Measurements from ENCODE around the gene BCAS1.

BCAS1 gene, protein sequence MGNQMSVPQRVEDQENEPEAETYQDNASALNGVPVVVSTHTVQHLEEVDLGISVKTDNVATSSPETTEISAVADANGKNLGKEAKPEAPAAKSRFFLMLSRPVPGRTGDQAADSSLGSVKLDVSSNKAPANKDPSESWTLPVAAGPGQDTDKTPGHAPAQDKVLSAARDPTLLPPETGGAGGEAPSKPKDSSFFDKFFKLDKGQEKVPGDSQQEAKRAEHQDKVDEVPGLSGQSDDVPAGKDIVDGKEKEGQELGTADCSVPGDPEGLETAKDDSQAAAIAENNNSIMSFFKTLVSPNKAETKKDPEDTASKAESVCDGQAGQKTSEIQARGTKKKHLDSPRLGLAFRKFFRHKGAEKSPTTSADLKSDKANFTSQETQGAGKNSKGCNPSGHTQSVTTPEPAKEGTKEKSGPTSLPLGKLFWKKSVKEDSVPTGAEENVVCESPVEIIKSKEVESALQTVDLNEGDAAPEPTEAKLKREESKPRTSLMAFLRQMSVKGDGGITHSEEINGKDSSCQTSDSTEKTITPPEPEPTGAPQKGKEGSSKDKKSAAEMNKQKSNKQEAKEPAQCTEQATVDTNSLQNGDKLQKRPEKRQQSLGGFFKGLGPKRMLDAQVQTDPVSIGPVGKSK

DNA sequence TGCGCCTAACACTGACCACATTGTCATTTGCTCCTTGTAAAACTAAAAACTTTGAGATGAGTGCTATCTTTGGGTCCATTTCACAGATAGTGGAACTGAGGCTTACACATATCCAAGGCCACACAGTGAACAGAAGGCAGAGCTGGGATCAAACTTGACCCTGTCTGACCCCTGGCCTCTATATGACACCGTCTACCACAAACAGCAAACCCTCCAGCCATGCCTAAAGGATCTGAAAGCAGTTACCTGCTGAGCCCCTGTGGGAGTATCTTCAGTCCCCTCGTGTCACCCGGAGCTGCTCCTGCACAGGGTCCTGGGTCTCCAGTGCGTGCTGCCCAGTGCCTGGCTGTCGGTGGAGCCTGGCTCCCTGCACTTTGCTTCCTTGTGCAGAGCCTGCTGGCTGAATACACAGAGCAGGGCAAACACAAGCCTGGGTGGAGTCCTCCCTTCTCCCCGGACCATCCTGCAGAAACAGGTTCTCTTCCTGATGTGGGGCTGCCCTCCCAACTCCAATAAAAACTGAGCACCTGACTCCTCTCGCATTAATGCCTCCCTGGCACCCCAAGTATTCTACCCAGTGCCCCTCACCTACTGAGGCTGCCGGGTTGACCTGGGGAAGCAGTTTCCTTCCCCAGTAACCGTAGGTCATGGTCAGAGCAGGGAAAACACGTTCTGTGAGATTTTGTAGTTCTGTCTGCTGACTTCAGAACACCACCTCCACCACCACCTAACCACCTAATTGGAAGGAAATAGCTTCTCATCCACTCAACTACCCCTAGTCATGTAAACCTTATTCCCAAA, at the start of gene BCAS1:
TSS of gene BCAS1 (minus strand) at position 408 of the 801 bp plus-strand sequence. CDS start 11,876 bp downstream, outside the sequence.
- no peak for DNase-seq

DNA sequence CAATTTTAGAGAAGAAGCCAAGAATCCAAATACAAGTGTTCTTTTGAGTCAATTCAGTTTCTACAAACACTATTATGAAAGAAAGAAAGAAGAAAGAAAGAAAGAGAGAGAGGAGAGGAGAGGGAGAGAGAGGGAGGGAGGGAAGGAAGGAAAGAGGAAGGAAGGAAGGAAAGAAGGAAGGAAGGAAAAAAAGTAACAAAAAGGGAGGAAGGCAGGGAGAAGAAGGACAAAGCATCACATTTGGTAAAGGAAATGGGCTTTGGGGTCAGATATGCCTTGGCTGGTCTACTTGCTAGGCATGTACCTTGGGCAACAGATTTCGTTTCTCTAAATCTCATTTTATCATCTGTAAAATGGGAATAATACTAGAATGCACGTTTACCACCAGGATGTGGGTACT, 49.4 kb upstream of the BCAS1 start:
- DNase-seq = no peak

DNA sequence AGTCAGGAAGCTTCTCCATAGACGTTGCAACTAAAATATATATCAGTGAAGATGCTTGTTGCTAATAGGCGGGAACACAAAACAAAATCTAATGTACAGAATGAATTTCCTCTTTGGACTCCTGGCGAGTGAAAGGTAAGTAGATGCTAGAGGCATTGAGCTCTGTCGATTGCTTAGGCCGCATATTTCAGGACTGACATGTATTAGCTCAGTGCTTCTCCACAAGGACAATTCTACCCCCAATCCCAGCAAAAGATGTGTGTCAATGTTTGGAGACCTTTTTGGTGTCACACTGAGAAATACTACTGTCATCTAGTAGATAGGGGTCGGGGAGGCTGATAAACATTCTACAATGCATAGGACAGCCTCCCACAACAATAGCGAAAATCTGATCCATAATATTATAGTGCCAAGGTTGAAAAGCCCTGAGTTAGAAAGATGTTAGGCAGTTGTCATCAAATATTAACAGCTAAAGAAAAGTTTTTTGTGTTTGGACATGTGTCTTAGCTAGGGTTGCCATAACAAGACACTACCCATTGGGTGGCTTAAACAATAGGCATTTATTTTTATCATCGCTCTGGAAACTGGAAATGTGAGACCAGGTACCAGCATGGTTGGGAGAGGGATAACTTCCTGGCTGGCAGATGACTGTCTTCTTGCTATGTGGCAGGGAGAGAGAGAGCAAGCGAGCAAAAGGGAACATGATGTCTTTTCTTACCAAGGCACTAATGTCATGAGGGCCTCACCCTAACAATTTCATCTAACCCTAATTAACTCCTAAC, 48.0 kb upstream of the BCAS1 start:
- no peak for DNase-seq

DNA sequence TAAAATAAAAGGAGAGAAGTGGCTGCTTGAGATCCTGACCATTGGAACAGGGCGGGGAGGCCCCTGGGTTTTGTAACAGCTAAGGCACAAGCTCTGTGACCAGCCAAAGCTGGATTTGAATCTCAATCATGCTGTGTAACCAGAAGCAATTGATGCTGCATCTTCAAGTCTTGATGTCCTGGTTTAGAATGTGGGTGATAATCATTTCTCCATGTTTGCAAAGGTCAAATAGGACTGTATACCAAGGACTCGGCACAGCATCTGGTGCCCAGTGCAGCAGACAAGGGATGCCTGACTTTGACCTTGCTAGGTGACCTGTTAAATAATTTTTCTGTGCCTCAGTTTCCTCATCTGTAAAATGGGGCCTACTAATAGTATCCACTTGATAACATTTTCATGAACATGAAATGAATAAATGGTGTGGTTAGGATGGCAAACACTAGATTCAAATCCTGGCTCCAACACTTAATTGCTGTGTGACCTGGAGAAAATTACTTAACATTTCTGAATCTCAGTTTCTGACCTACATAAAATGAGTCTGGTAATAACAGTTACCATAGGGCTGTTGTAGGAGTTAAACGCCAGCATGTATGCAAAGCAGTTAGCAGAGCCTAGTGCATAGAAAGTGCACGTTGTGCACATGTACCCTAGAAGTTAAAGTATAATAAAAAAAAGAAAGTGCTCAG, 46.3 kb upstream of the BCAS1 start:
- no peak for DNase-seq

DNA sequence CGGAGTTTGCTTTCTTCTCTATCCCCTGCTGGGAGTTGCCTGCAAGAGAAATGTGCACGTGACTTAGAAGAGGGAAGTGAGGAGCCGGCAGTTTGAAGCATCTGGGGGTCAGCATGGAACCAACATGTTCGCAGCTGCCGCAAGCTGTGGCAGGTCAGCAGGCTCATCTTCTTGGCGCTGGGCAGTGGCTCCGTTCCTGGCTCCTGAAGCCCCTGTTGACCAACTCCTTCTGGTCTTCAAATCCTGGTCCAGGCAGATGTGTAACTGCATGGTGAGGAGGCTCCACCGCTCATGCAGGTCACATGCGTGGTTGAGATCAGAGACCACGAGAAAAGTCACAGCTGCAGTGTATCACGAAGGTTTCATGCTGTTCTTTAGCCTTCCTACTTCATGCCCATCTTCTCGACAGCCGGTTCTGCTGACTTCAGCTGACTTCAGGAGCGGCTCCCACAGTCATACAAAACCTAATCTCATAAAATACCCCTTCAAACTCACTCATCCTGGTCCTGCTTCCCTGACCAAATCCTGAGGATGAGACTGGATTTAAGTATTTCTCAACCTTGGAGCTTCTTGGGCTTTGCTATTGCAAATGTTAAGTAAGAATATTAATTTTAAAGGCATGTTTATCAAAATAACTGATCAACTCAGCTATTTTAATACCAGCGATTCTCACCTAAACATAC, 44.9 kb upstream of the BCAS1 start:
- no peak for DNase-seq

DNA sequence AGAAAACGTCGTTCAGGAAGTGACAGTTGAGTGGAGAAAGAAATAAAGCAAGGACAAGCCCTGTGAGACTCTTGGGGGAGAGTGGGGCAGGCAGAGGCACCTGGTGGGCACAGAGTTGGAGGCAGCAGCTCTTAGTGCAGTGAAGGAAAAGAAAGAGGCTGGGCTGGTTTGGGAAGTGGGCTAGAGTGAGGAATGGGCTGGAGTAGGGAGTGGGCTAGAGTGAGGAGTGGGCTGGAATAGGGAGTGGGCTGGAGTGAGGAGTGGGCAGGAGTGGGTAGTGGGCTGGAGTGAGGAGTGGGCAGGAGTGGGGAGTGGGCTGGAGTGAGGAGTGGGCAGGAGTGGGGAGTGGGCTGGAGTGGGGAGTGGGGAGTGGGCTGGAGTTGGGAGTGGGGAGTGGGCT, 43.7 kb upstream of the BCAS1 start:
- DNase-seq = no peak

DNA sequence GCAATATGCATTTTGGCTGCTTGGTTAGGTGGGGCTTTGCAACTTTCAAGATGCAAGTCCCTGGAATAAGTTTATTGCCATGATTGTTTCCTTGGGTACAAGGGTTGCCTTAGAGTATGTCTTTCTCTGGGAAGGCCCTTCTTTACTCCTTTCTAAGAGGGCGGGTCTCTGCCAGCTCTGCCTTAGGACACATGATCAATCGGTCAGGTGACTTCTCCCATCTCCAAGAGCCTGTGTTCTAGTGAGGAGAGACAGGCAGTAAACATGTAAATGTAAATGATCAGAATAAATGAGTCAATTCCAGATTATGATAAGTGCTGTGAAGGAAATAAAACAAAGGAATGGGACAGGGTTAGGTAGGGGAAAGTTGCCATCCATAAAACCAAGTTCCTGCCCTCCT, 43.2 kb upstream of the BCAS1 start:
- DNase-seq = no peak

DNA sequence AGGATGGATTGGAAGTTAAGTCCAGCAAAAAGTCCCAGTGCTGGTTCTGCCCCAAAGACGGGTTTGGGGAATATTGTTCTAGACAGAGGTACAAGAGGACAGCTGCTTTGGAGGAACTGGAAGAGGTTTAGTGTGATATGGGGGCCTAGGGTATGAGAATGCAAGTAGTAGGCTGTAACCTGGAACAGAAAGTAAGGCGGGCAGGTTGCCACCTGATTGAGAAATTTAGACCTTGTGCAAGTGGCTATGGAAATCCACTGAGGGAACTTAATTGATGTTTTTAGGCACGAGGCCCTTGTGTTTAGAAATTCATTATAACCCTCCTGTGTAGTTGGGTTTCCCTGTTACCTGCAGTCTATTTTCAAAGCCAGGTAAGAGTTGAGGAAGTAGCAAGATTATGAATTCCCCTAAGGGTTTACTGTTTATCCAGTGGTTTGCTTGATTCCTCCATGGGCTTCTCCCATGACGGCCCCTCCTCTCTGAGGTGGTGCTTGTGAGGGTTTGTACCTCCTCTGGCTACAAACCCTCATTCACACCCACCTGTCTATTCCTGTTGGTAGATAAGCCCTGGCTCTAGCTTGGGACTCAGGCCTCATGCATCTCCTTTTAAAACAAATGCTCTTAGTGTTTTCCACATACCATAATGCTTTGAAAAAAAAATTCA, 42.0 kb upstream of the BCAS1 start:
- DNase-seq = no peak

DNA sequence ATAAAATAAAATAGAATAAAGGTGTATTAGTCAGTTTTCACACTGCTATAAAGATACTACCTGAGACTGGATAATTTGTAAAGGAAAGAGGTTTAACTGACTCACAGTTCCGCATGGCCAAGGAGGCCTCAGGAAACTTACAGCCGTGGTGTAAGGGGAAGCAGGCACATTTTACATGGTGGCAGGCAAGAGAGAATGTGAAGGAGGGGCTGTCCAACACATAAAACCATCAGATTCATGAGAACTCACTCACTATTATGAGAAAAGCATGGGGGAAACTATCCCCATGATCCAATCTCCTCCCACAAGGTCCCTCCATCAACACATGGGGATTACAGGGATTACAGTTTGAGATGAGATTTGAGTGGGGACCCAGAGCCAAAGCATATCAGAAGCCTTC, 41.1 kb upstream of the BCAS1 start:
- DNase-seq = no peak

DNA sequence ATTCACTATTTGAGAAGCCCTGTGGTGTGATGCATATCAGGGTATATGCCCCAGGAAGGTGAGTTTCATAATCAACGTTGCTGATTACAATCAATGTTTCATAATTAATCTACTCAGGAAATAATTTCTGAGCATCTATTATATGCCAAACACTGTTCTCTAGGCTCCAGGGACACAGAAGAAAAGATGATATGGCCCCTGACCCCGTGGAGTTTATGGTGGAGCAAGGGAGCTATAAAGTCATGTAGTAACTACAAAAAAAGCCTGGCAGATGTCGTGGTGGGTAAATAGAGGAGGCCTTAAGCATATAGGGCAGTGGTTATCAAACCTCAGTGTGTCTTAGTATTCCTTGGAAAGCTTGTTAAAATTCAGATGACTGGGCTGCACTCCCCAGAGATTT, 40.1 kb upstream of the BCAS1 start:
- DNase-seq = no peak

DNA sequence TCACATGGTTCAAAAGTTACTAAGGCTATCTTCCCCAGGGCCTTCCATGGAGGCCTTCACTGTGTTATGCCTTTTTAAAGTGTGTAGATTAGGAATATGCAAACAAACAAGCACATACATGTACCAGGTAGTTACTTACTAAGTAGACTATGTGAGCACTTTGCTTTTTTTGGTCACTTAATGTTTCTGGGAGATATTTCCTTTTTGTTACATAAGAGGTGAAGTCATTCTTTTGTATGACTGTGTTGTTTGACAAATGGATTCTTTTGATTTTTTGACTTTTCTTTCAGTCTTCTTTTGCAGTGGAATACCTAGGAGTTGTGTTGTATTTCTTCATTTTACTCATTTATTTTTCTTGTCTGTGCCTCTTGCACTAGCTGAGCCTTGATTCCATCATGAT, 39.6 kb upstream of the BCAS1 start:
- no peak for DNase-seq

DNA sequence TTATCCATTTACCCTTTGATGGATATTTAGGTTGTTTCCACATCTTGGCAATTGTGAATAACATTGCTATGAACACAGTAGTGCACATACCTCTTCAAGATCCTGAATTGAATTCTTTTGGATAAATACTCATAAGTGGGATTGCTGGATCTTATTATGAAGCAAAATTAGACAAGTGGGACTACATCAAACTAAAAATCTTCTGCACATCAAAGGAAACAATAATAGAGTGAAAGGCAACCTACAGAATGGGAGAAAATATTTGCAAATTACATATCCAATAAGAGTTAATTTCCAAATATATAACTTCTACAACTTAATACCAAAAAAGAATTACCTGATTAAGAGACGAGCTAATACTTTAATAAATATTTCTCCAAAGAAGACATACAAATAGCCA, 38.4 kb upstream of the BCAS1 start:
- no peak for DNase-seq

DNA sequence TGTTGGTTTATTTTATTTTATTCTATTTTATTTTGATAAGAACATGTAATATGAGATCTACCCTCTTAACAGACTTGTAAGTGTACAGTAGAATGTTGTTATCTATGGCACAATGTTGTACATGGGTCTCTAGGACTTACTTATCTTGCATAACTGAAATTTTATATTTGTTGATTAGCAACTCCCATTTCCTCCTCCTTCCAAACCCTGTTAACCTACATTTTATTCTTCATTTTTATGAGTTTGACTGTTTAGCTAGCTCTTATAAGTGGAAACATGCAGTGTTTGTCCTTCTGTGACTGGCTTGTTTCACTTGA, 37.9 kb upstream of the BCAS1 start:
- no peak for DNase-seq

DNA sequence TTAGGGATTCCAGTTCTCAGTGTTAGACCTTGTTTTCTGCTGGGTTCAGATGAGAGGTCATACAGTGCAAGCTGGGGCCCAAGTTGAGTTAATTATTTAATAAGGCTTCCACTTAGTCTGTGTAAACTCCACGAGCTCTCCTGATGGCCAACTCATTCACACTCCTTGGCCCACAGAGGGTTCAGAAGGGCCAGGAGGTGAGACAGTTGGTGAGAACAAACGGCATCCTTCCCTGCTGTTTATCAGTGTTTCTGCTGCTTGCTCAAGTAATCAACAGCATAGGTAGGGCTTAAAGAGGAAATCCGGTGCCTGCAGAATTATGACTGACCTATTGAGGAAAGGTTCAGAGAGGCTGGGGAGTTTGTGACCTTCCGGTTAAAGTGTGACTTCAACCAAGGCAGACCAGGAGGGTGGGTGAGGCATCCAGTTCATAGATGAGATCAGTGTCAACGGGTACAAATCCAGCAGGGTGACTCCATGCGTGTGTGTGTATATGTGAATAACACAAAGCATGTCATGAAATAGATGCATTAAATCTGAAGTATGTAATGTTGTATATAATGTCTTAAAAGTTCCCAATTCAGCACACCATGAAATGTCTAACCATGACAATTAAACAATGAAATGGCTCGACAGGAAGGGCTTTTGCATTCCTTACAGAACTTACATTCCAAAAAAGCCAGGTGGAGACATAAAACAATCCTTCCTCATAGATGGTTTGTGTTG, 37.4 kb upstream of the BCAS1 start:
- DNase-seq = no peak

DNA sequence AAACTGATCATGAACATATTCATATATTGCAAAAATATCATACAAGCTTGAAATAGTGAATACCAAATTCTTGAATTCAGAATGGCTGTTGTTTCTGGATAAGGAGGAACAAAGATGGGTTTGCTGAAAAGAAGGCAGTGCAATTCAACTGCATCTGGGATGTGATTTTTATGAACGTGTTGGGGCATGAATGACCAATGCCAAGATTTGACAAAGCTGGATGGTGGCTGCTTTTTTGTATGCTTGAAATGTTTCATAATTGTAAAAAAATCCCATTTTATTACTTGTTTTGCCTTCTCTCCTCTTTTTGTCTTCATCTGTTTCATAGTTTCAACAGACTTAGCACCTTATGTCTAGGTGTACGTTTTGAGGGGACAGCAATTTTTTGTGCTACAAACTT, 36.8 kb upstream of the BCAS1 start:
- DNase-seq = no peak

DNA sequence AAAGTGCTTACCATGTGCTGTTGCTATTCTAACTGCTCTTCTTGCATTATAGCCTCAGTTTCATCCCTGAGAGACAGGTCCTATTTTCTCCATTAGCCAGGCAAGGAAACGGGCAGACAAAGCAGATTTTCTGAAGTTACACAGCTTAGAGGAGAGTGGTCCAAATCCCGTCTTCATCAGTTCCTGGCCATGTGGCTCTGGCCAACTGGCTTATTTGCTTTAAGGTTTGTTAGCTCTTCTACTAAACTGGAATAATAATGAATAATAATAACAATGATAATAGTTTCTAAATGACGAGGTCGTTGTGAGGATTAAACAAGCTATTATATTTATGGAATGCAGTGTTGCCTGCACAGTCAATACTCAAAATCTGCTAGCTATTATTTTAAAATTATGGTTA, 35.8 kb upstream of the BCAS1 start:
- no peak for DNase-seq

DNA sequence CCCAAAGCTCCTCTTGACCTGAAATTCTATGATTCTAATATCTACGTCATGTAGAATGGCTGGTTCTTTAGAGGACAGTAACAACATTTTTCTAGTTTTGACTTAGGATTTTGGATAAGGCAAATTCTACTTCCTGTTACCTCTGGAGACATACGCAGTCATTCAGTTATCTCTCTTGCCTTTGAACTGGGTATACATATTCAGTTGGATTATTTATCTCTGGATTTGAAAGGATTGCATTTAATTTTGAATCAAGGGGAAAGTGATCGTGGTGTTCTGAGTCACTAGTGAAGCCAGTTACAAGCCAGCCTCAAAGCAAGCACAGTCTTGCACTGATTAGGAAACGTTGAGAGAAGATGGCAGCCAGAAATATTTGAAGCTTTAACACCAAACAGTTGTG, 35.3 kb upstream of the BCAS1 start:
- no peak for DNase-seq

DNA sequence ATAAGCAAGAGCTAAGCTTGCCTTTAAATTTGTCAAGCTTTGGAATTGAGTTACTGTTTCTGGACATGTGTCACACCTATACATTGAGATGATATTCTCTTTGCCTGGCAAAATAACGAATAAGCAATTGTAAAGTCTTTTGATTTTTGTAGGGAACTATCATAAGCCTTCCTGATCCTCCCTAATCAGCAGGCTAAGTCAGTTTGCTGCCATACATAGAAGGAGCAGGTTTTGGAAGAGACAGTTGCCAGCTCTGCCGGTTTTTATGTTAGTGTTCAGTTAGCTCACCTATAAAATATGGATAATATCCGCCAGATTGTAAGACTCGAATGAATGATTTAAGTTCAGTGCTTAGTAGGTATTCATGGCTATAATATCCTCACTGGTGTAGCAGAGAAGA, 34.4 kb upstream of the BCAS1 start:
- DNase-seq = no peak

DNA sequence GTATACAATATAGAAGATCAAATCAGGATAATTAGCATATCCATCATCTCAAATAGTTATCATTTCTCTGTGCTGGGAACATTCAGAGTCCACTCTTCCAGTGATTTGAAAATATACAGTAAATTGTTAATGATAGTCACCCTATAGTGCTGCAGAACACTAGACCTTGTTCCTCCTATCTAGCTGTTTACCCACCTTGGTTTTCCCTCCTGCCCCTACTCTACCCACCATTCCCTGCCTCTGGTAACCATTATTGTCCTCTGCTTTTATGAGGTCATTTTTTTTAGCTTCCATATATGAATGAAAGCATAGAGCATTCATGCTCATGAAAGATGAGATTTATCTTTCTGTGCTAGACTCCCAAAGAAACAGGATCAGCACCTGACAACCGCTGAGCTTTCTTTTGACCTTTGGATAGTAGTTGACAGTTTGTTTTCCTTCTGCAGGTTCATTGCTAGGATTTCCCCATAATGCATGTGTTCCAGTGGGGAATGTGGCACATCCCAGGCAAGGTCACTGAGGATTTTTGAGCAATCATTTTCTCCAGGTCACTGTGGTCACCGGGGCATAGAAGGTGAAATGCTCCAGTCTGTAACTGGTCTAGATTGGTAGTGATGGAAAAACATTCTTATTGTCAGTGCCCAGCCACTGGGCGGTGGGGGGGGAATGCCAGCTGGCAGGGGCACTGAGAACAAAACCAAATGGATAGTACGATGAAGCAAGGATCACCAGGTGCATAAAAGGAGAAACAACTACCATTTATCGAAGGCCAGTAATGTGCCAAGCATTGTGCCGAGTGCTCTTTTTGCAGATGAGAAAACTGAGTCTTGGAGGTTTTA, 33.6 kb upstream of the BCAS1 start:
- DNase-seq = no peak

Measured in NCI-H446 treated with DMSO at 0.1 percent for 48 hours (cell line).